NCI-H1092 treated with DMSO at 0.1 percent for 48 hours (cell line): ENCODE data around the gene GLB1L2.
"Not testable (repeated sequence)": the region's sequence is repeated elsewhere in the genome, so short reads cannot be mapped to it uniquely, and the experiment has no call there.

ENCODE experiments used
- DNase-seq: peaks from one replicate; lab custom pipeline; 2025; lab: John Stamatoyannopoulos, UW

Gene GLB1L2

DNA sequence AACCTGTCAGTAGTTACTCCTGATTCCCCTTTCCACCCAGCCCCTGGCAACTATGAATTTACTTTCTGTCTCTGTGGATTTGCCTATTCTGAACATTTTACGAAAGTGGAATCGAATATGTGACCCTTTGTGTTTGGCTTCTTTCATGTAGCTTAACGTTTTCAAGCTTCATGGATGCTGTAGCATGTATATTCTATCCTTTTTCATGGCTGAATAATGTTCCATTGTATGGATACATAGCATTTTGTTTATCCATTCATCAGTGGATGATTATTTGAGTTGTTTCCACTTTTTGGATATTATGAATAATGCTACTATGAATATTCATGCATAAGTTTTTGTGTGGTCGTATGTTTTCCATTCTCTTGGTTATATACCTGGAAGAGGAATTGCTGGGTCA lies 9.2 kb upstream of the GLB1L2 start:
- DNase-seq, result no peak

DNA sequence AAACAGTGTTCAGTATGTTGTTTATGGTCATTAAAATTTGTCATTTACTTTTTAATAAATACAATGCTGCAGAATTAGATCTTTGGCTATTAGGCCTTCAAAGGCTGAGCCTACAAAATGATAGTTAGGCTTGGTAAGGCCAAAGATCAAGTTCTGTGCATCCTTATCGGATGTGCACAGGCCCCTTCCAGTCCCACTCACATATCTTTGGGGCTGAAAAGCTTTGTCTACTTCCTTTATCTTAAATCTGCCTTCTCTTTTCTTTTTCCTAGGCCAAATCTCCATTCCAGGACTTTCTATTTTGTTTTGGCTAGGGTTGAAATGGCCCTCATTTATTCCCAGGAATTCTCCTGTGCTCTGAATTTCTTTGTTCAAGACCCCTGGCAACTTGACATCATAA lies 3.4 kb upstream of the GLB1L2 start:
- DNase-seq, result no peak

DNA sequence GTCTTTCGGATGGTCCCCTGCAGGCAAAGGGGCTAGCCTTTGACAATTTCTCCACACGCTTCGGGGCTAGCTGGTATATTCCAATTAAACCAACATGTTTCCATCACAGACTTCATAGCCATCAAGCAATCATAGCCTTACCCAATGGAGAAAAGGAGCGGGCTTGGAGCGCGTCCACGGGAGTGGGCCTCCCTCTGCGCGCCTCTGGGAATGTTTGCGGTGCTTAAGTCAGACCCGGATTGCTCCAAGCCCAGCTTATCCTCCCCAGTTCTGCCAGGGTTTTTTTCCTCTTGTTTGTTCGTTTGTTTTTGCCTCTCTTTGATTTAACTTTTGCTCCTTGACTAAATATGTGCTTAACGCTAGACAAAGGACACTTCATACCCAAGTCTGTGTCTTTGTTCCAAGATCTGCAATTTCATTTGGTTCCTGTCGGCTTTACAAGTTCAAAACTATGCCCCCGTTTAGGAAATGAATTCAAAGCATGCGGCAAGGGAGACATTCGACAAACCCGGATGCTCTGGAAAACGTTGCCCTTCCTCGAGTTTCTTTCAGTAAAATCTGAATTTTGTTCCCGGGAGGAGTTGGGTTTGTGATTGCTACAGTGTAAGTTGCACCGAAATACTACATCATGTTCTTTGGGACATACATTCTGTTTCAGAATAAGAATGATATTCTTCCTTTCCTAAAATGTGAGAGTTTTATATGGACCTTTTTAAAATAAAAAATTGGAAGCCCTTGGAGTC lies 1.0 kb upstream of the GLB1L2 start:
- no peak for DNase-seq

DNA sequence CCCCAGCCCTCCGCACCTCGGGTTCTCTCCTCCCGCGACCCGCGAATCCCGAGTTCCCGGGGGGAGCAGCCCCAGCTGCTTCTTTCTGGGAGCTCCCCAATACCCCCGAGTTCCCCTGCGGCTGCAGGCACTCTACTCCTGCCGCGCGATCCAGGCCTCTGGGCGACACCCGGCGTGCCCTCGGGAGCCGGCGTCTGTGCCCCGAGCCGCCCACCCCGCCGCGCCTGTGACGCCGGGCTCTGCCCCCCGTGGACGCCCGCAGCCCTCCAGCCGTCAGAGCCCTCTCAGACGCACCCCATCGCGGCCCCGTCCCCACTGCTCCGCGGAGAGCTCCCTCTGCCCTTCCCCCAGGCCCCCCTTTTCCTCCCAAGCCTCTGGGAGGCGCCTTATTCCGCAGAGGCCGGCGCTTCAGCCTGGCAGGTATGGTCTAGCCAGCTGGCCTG lies 422 bp downstream of the GLB1L2 start:
- peak; percentile 52 for DNase-seq

DNA sequence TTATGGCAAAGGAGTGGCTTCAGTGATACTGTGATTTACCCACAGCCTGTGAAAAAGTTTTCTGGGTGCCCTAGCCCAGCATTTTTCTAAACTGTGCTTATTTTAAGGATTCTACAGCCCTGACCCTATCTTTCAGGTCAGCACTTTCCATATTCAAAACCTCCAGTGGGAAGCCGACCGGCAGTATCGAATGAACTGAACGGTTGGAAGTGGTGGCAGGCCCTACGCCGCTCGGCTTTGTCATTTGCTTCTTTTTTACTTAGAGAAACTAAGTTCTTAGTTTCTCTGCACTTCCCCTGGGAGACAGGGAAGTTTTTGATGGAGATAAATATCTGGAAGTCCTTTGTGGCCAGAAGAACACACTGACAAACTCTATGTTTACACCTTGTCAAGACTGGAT lies 994 bp downstream of the GLB1L2 start:
- no peak for DNase-seq

DNA sequence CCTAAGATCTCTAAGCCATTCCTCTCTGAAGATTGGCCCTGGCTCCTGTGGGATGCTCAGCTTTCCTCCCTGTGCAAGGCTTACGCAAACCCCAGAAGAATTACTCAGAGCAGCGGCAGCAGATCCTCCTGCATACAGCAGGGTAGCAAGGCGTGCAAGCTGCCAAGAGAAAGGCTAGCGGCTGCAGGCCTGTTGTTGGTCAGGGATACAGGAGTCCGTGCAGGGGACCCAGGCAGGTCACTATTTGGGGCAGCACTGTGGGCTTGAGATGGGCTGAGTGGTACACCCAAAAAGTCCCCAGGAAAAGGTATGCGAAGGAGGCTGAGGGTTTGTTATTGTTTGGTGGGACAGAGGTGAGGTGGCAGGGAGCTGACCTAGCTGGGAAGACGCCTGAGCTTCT lies 1.5 kb downstream of the GLB1L2 start:
- no peak for DNase-seq

DNA sequence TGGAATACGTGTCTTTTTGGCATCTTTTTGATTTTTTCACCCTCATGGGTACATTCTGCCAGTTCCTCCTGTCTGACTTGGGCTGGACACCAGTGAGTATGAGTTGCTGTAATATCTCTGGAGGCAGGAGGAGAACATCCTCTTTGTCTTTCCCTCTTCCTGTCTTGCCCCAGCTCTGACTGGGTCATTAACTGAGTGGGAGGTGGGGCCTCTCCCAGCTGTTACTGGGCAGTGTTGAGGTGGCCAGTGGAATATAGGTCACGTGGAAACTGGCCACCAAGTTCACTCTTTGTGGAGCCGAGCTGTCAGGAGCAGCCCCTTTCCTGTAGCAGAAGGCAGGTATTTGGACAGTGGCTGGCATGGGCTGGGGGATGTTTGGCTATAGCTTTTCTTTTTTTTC lies 2.2 kb downstream of the GLB1L2 start:
- no peak for DNase-seq

DNA sequence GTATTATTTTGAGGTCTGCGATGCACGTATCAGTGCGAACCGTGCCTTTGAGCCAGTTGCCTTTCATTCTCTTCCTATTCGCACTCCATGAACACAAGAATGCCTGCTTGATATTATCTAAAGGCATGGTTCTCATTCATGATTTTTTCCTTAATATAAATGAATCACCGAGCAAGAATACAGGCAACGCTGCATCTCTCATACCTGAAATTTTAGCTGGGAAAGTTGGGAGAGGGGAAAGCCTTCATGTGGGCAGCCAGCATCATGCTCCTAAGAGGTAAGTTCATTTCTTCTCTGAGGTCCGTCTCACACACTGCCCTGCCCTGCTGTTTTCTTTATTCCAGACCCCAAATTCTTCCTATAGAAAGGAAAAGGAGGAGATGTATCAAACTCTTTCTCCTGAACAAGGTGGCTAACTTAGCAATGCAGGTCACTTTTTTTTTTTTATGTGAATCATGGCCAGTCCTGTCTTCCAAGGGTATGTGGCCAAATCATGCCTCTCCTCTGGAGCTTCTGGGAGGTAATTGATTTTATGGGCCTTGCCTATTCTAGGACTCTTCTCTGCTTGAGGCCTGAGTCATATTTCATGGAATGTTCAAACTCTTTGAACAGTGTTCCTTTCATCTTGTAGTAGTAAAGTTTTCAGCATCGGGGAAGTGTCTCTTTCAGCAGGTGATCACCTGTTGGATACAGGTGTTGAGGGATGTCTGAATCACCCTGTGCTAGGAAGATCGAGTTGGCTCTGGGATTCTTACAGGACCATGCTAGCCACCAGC lies 3.2 kb downstream of the GLB1L2 start:
- no peak for DNase-seq

DNA sequence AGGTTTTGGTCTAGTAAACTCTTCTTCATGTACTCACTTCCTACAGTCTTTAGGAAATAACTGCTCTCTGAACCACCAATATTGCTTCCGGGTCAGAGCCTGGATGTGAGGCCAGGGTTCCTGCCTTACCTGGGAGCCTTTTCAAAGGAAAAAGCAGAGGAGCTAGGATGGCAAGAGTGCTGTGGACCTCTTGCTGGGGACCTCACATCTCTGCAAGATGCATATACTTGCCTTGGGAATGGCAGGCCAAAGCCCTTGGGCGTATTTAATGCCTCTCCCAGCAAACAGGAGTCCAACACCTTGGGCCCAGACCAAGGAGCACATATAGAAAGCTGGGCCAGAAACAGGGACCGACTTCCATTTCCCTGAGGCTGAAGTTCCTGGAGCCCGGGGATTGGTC lies 5.3 kb downstream of the GLB1L2 start:
- no peak for DNase-seq

DNA sequence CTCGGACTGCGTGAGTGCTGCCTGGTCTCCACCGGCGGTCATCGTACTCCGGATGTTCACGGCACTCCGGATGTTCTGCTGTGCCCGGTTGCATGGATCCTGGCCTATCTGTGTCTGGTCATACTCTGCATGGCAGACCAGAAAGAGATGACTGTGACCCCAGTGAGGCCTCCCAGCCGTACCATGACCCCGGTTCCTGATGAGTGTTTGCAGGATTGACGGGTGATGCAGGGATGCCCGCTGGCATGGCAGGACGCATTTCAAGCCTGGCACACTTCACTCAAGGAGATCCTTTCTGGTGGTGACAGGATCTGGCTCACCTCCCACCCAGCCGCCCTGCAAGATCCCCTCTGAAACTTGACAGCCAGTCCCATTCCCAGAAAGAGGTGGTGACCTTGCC lies 6.3 kb downstream of the GLB1L2 start:
- no peak for DNase-seq

DNA sequence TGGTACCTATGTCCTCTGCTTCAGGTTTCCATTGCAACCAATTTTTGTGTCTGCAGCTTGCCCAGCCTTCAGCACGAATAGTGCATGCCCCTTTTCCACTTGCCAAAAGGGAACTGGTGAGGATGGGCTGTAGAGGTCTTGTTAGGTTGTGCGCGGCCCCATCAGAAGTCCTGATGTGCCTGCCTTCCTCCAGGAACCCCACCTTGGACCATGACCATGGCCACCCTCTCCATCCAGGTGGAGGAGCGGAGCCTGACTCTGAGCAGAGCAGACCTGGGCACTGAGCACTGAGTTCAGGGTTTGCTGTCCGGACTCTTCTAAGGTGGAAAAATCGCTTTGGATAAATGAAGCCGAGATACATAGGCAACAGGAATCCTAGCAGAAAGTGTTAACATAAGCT lies 6.9 kb downstream of the GLB1L2 start:
- no peak for DNase-seq

DNA sequence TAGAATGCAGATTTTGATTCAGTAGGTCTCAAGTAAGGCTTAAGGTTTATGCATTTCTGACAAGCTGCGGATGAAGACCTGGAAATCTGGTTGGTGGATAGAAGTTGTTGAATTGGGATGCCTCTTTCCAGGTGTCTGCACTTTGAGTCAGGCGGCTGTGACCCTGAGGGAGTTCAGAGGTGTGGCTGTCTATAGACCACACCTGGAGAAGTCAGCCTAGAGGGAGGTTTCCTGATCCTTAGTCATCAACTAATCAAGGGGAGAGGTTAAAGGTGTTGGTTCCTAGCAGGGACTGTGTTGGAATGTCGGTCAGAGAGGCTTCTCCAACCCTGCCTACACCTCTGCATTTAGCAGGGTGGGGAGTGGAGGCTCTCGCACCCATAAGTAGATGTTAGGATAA lies 8.0 kb downstream of the GLB1L2 start:
- no peak for DNase-seq

DNA sequence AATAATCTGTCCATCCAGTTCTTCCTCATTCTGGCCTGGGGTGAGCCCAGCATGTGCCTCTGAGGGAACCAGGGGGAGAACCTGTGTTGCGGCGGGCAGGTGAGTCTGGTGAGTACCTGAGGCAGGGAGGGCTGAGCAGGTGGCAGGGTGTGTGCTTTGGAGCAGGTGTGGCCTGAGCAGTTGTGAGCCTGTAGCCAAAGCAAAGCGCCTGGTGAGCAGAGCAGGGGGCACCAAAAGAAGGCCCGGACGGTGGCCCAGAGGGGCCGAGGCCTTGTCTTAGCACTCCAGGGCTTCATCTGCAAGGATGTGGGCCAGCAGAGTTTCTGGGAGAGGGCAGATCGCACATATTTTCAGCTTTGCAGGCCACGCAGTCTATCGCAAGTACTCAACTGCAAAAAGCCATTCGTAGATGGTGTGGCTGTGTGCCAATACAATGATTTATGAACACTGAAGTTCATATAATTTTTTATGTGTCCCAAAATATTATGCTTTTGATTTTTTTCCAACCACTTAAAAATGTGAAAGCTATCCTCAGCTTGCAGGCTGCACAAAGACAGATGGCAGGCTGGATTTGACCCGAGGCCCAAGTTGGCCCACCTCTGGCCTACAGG lies 8.7 kb downstream of the GLB1L2 start:
- DNase-seq, result peak; percentile 11

DNA sequence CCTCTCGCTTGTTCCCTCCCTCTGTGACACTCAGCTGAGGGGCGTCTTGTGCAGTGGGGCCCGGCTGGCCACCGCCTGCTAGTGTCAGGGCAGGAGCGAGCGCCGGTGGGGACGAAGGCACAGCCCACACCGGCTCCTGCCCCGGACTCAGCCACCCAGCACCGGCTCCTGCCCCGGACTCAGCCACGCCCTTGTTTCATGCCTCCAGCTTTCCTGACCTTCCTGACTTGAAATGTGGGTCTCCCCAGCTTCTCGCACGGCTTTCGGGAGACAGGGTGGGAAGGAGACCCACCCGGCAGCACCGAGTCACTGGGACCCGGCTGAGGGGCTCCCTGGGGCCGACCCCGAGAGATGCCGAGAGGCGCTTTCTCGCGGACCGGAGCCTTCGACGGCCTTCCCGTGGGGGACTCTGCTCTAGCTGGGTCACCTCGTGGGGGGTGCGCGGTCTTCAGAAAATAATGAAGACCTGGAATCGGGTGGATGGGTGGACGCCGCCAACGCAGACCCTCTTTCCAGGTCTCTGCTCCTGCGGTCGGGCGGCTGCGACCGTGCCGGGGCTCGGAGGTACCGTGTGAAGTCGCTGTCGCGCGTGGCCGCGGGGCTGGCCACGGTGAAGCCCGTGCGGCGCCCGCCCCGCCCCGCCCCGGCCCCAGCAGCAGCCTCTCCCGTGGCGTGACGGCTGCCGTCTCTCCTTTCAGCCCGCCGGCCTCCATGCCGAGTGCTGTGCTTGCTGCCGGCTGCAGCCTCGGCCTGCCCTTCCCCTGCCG lies 10.2 kb downstream of the GLB1L2 start:
- DNase-seq, result no peak

DNA sequence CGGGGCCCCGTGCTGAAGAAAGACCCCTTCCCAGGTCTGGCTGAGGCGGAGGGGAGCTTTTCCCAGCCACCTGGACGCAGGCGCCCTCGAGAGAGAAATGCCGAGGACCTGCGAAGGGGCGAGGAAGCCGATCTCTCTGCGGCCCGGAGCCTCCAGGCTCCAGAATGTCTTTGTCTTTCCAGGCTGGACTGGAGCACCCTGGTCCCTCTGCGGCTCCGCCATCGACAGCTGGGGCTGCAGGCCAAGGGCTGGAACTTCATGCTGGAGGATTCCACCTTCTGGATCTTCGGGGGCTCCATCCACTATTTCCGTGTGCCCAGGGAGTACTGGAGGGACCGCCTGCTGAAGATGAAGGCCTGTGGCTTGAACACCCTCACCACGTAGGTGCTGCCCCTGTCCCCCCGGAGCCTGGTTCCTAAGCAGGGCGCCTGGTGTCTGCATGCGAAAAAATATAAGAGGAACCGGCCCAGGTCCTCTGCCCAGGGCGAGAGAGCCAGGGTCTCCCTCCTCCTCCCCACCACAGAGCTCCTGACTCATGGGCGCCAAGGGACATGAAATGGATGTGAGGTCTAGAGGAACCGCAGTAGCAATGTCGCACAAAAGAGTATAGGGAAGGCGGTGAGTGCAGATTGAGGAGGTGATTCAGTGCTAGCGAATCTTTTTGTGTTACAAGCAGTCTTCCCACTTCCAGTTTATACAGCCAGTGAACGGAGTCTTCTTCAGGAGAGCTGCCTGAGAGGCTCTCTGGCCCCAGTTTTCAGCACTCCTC lies 11.0 kb downstream of the GLB1L2 start:
- DNase-seq, result no peak

DNA sequence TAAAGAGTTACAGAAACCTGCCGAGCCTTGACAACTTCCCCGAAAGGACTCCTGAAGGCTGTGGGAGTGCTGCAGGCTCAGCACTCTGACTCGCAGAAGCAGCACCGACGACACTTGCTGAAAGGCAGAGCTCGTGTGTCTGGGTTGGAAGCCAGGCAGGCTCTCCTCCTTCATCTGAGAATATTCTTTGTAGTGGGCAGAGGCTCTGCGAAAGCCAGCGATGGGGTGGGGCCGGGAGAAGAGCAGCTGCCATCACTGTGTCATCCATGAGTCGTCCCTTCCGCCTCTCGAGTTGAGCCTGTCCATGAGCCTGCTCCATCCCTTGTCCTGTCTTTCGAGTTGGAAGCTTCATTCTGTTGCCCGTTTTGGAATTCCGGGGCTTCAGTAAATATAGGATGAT lies 11.9 kb downstream of the GLB1L2 start:
- no peak for DNase-seq

DNA sequence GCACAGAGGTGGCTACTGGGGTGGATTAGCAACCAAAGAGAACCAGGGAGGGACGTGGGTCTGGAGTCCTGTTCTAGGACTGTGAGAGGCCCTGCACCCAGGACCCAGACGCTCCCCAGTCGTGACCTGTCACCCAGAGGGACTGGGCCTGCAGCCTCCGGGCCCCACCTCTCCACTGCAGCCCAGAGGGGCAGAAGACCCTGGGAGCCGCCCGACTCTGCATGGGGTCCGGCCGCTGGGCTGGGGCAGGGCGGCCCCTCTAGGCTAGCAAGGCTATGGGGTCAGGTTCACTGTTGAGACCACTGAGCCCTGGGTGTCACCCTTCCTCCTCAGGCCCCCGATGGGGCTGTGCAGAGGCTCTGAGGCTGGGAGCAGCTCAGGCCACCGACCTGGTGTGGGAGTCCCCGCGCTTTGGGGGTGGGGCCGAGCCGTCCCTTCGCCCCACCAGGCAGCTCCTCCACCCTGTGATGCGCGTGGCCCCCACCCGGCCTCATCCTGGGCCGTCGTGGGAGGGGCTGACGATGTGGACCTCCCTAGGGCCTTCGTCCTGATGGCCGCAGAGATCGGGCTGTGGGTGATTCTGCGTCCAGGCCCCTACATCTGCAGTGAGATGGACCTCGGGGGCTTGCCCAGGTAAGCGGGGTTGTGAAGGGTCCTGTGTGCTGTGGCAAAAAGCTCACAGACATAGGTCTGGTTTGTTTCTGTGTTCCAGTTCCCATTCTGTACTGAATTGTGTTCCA lies 12.9 kb downstream of the GLB1L2 start:
- DNase-seq, result not testable (repeated sequence)

DNA sequence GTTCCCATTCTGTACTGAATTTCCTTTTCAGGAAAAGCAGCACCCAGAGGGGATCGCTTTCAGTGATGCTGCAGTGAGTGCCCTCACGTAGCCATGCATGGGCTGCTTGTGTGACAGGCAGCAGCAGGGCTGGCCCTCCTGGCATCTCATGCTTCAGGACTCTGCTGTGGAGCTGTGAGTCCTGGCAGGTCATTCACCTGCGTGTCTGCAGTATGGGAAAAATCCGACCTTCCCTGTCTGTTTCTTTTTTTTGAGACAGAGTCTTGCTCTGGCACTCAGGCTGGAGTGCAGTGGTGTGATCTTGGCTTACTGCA lies 13.4 kb downstream of the GLB1L2 start:
- no peak for DNase-seq

DNA sequence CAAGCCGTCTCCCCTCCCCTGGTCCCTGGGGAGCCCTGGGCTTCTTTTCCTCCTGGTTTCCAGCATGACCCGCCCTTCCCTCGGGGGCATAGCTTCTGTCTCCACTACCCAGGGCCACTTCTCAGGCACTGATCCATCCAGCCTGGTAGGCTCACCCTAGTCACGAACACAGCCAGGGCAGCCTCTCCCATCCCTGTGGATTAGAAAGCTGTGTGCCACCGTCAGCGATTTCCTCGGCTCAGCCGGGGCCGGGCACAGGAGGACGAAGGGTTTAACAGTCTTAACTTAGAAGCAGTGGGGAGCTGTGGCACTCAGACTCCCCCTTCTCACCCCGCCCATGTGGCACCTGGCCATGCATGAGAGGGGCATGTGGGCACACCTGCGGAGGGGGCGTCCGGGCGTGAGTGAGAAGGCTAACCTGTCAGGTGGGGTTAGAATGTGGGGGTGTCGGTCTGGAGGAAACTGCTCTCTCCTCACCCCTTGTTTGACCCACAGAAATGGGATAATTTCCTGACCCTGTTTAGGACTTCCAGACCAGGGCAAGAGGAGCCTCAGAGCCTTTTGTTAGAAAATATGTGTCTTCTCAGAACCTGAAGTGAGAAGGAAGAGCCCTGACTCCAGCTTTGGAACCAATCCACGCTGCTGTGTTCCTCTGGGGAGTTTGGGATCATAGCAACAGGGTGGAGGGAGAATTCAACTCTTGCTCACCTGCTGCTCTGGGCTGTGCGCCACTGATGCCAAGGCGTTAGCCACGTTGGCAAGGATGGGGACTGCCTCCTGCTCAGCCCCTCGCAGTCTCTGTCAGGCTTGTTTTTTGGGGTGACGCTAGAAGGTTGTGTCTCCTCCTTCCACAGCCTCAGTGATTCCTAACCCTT lies 14.6 kb downstream of the GLB1L2 start:
- DNase-seq, result no peak

DNA sequence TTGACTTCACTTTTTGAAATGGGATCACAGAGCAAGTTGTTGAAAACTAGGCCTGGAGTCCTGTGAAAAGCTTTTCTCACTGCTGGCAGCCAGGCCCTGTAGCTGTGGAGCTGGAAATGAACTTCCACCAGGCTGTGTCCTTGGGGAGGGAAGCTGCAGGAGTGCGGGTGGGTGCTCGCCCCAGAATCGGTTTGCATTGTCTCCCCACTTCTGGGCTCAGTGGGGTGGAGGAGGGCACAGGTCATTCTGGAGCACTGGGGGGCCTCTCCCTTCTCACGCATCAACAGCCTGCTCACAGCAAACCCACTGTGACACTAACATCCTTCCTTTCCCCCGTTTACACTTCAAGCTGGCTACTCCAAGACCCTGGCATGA lies 15.2 kb downstream of the GLB1L2 start:
- DNase-seq, result no peak
